IMR-90 (cell line): ENCODE results near the gene MTFR2.

ENCODE experiments used
- MAFK ChIP-seq: IDR thresholded peaks from 2 replicates; pipeline ENCODE4 v1.6.1; 2012; ENCODE audit warnings: low read depth, low read length, improper control_type of control experiment
- POLR2A ChIP-seq: IDR thresholded peaks from 2 replicates; pipeline ENCODE4 v1.6.1; 2012; ENCODE audit warnings: mild to moderate bottlenecking, low read depth, low read length
- RAD21 ChIP-seq: IDR thresholded peaks from 2 replicates; pipeline ENCODE4 v1.6.1; 2012; ENCODE audit warnings: low read length, improper control_type of control experiment
- RCOR1 ChIP-seq: IDR thresholded peaks from 2 replicates; pipeline ENCODE4 v1.6.1; 2012; ENCODE audit warnings: mild to moderate bottlenecking, low read length, improper control_type of control experiment; ENCODE audit not compliant: insufficient replicate concordance
- RFX5 ChIP-seq: IDR thresholded peaks from 2 replicates; pipeline ENCODE4 v1.8.0; 2012; ENCODE audit warnings: low read depth, mild to moderate bottlenecking, low read length, moderate library complexity
- SMC3 ChIP-seq: fragments of 150-350 bp; IDR thresholded peaks from 2 replicates; pipeline ENCODE4 v1.6.1; 2016; ENCODE audit warnings: low read depth, mild to moderate bottlenecking, antibody characterized with exemption, low read length, moderate library complexity
- TF ChIP-seq, protein P1 (sequence below): conservative IDR thresholded peaks from 2 replicates; pipeline ENCODE4 v1.5.1; 2012; ENCODE audit warnings: mild to moderate bottlenecking, low read depth, low read length, improper control_type of control experiment

DNA sequence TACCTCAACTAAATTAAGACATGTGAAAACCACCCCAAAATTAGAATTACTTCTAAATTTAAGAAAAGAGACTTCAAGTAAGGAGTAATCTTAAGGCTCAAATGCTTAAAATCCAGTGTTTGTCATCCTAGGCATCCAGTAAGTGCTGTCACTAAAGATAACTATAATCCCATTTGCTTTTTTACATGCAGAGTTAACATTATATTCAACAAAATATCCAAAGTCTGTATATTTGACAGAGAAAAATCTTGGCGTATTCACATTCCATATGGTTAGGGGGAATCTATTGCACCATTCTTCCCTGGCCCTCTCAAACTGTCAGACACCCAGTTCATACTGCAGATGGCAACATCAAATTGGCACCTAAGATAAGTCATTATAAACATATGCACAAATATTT is 17.4 kb downstream of the MTFR2 start:
- no peak for TF ChIP-seq MAFK
- no peak for TF ChIP-seq RAD21
- TF ChIP-seq POLR2A, result no peak
- TF ChIP-seq, protein P1, sequence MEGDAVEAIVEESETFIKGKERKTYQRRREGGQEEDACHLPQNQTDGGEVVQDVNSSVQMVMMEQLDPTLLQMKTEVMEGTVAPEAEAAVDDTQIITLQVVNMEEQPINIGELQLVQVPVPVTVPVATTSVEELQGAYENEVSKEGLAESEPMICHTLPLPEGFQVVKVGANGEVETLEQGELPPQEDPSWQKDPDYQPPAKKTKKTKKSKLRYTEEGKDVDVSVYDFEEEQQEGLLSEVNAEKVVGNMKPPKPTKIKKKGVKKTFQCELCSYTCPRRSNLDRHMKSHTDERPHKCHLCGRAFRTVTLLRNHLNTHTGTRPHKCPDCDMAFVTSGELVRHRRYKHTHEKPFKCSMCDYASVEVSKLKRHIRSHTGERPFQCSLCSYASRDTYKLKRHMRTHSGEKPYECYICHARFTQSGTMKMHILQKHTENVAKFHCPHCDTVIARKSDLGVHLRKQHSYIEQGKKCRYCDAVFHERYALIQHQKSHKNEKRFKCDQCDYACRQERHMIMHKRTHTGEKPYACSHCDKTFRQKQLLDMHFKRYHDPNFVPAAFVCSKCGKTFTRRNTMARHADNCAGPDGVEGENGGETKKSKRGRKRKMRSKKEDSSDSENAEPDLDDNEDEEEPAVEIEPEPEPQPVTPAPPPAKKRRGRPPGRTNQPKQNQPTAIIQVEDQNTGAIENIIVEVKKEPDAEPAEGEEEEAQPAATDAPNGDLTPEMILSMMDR, result no peak
- no peak for TF ChIP-seq RCOR1
- no peak for TF ChIP-seq SMC3
- TF ChIP-seq RFX5, result no peak
